Transverse colon (tissue), 3 donors: ENCODE results near the gene CEACAM18.

Experiments used
- POLR2A ChIP-seq: fragments of 450-650 bp; IDR thresholded peaks from one replicate; pipeline ENCODE4 v1.6.1; 2016; ENCODE audit warnings: antibody characterized with exemption, mild to moderate bottlenecking, moderate library complexity
- TF ChIP-seq, protein P1 (sequence below), 5 experiments: fragments of 200-600 bp in 3 of 5; fragments of 450-650 bp in 2 of 5; sonication (generic) in 3 of 5; IDR thresholded peaks; 1 replicate in 2 of 5; 2 replicates in 3 of 5; pipeline ENCODE4 v1.5.1; 2016 to 2017; ENCODE audit warnings: antibody characterized with exemption in 5 of 5, inconsistent platforms in 3 of 5, mild to moderate bottlenecking in 2 of 5, moderate library complexity in 1 of 5

DNA sequence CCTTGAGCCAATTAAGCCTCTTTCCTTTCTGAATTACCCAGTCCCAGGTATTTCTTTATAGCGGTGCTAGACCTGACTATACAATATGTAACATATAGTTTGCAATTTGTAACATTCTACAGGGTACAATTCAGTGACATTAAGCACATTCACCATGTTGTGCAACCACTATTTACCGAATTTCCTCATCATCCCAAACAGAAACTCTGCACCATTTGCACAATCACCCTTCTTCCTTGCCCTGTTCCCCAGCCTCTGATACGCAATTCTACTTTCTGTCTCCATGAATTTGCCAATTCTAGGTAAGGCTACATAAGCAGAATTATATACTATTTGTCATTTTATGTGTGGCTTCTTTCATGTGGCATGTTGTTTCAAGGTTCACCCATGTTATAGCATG is 47.2 kb upstream of the CEACAM18 start:
- TF ChIP-seq, protein P1, sequence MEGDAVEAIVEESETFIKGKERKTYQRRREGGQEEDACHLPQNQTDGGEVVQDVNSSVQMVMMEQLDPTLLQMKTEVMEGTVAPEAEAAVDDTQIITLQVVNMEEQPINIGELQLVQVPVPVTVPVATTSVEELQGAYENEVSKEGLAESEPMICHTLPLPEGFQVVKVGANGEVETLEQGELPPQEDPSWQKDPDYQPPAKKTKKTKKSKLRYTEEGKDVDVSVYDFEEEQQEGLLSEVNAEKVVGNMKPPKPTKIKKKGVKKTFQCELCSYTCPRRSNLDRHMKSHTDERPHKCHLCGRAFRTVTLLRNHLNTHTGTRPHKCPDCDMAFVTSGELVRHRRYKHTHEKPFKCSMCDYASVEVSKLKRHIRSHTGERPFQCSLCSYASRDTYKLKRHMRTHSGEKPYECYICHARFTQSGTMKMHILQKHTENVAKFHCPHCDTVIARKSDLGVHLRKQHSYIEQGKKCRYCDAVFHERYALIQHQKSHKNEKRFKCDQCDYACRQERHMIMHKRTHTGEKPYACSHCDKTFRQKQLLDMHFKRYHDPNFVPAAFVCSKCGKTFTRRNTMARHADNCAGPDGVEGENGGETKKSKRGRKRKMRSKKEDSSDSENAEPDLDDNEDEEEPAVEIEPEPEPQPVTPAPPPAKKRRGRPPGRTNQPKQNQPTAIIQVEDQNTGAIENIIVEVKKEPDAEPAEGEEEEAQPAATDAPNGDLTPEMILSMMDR (IDR thresholded peaks at IDR 0.05) = no peak
- TF ChIP-seq POLR2A = no peak
